ENCODE measurements around the gene ABCA3.
"Not testable (repeated sequence)": the region's sequence is repeated elsewhere in the genome, so short reads cannot be mapped to it uniquely, and the experiment has no call there.

ABCA3 gene

GRCh38 chr16:2340564-2341455 lies at the start of gene ABCA3:
Gene ABCA3, minus strand, starts transcription at chr16:2340728. Its CDS starts 14,262 bp downstream, at chr16:2326466.
- TF ChIP-seq ZNF274 (IDR thresholded peaks at IDR 0.05; ENCODE audit: low read depth, low read length), result no peak
- H3K4me3 ChIP-seq (ENCODE audit: low read length), result peak within 1 kb of the TSS; percentile 67

DNA sequence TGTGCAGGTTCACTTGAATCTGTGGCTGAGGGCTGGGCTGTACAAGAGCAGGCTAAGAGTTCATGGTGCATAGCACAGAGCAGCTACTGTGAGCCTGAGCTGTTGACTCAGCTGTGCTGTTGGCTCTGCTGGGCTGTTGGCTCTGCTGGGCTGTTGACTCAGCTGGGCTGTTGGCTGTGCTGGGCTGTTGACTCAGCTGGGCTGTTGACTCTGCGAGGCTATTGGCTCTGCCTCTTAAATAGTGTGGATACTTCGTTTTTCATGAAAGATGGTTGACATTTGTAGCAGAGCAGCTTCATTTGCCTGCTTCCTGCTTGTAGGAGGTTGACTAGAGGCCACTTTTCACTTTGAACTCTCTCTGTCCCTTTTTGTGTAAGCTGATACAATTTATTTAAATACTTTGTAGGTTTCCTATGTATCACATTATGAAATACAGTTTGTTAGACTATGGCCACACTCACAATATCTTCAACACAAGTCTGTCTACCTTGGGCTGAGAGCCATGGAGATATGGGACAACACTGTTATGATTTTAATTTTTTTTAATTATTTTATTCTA lies 48.4 kb upstream of the ABCA3 start:
- H3K4me3 ChIP-seq (ENCODE audit: low read length), result no peak overlapping the region
- no peak for TF ChIP-seq ZNF274 (IDR thresholded peaks at IDR 0.05; ENCODE audit: low read depth, low read length)

GRCh38 chr16:2388139-2388874 lies 47.8 kb upstream of the ABCA3 start:
- no peak overlapping the region for H3K4me3 ChIP-seq (ENCODE audit: low read length)
- no peak for TF ChIP-seq ZNF274 (IDR thresholded peaks at IDR 0.05; ENCODE audit: low read depth, low read length)

DNA sequence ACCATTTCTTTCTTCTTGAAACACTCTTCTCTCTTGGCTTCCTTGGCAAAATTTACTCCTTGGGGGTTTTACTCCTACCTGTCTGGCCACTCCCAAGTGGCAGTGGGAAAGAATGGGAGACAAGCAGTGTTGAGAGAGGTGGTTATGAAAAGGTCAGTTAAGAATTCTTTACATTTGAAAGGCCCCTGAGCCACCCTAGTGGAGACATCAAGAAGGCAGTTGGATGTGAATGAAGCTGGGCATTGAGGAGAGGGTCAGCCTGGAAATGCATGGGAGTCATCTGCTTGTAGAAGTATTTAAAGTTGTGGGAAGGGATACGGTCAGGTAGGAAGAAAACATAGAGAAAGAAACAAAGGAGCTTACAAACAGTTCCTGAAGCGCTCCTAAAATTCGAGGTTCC lies 46.5 kb upstream of the ABCA3 start:
- no peak overlapping the region for H3K4me3 ChIP-seq (ENCODE audit: low read length)
- TF ChIP-seq ZNF274 (IDR thresholded peaks at IDR 0.05; ENCODE audit: low read depth, low read length), result no peak

DNA sequence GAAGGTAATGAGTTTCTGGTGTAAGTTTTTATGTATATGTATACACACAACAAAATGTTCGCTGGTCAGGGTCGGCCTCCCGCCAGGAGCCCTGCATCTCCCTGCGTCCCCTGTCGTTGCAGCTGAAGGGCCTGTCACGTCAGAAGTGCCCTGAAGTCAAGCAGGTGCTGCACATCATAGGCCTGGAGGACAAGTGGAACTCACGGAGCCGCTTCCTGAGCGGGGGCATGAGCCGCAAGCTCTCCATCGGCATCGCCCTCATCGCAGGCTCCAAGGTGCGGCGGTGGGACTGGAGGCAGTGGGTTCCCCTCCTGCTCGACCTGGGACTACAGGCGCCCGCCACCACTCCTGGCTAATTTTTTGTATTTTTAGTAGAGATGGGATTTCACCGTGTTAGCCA lies 45.5 kb upstream of the ABCA3 start:
- H3K4me3 ChIP-seq (ENCODE audit: low read length), result not testable (repeated sequence)

DNA sequence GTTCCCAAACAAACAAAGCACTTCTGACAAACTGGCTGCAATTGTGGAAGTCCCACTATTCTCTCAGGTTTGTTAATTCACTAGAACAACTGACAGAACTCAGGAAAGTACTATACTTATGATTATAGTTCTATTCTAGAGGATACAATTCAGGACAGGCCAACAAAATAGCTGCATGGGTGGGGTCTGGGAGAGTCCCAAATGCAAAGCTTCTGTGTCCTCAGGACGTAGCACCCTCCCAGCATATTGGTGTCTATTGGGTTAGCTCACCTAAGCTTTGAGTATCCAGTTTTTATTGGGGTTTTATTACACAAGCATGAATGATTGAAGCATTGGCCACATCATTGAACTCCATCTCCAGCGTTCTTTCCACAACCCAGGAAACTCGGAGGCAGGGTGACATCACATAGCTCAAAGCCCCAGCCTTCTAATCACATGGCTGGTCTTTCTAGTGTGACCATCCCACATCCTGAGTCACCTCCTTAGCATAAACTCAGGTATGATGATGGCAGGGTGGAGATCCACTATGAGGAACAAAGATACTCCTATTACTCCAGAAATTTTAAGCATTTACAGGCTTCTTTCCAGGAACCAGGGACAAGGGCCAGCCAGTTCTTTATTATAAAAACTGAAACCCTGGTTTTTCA lies 44.8 kb upstream of the ABCA3 start:
- no peak overlapping the region for H3K4me3 ChIP-seq (ENCODE audit: low read length)
- no peak for TF ChIP-seq ZNF274 (IDR thresholded peaks at IDR 0.05; ENCODE audit: low read depth, low read length)

DNA sequence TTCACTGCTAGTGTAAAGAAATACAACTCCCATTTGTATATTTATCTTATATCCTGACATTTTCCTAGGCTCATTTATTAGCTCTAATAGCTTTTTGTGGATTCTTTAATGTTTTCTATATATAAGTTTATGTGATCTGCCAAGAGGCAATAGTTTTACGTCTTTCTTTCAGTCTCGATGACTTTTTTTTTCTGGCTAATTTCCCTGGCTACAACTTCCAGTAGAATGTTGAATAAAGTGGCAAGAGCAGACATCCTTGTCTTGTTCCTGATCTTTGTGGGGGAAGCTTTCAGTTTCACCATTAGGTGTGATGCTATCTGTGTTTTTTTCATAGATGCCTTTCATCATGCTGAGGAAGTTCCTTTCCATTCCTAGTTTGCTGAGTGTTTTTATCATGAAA lies 43.9 kb upstream of the ABCA3 start:
- H3K4me3 ChIP-seq (ENCODE audit: low read length), result no peak overlapping the region
- TF ChIP-seq ZNF274 (IDR thresholded peaks at IDR 0.05; ENCODE audit: low read depth, low read length), result no peak

DNA sequence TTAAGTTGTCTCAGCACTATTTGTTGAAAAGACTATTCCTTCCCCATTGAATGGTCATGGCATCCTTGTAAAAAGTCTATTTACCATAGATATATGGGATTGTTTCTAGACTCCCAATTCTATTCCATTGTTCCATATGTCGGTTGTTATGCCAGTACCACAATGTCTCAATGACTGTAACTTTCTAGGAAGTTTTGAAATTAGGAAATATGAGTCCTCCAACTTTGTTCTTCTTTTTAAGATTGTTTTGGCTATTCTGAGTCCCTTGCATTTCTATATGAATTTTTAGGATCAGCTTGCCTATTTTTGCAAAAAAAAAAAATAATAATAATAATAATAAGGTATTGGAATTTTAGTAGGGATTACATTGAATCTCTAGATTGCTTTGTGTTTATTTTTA lies 43.0 kb upstream of the ABCA3 start:
- no peak overlapping the region for H3K4me3 ChIP-seq (ENCODE audit: low read length)
- TF ChIP-seq ZNF274 (IDR thresholded peaks at IDR 0.05; ENCODE audit: low read depth, low read length), result no peak

DNA sequence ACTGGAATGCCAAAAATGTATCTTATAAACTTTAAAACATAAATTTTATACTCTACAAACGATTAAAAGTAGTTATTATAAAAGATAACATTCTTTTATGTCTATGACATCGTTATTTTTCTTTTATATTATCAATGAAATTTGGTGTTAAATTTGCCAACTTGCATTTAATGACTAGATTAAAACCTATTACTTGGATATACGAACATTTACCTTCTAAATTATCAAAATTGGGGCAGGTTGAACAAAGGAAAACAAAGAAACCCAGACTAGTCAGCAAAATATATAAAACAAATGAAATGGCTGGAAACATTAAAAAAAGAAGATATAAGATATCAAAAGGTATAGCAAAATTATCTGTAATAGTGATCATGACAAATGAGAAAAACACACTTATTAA lies 34.1 kb upstream of the ABCA3 start:
- no peak for TF ChIP-seq ZNF274 (IDR thresholded peaks at IDR 0.05; ENCODE audit: low read depth, low read length)
- no peak overlapping the region for H3K4me3 ChIP-seq (ENCODE audit: low read length)

DNA sequence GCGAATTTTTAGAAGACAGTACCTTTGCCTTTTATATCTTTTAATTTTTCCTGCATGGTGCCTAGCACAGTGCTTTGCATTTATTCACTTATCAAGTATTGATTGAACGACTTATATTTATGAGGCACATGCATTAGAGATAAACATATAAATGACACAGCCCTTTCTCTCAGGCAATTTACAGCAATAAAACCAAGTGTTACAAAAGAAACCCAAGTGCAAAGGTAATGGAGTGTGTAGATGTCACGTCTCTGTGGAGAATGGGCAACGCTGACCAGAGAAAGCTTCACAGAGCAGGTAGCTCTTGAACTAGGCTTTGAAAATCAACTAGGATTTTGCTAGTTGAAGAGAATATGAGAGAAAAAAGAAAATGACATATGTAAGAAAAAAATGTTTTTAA lies 32.6 kb upstream of the ABCA3 start:
- TF ChIP-seq ZNF274 (IDR thresholded peaks at IDR 0.05; ENCODE audit: low read depth, low read length), result no peak

DNA sequence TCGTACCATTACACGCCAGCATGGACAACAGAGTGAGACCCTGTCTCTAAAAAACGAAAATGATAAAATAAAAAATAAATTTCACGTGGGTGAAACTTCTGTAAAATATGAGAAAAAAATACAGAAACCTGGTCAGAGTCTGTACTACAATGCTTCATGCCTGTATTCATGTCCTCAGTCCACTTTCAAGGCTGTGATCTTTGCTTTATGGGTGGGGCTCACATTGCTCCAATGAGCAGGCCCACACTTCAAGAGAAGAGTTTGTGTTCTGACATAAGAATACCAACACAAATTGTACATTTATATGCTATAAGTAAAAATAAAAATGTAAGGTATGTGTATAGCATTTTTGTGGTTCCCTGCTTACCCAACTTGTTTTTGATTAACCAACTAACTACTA lies 32.2 kb upstream of the ABCA3 start:
- no peak for TF ChIP-seq ZNF274 (IDR thresholded peaks at IDR 0.05; ENCODE audit: low read depth, low read length)
- no peak overlapping the region for H3K4me3 ChIP-seq (ENCODE audit: low read length)

More for the DNA sequence above, 32.6 kb upstream of the ABCA3 start:
- no peak overlapping the region for H3K4me3 ChIP-seq (ENCODE audit: low read length)

DNA sequence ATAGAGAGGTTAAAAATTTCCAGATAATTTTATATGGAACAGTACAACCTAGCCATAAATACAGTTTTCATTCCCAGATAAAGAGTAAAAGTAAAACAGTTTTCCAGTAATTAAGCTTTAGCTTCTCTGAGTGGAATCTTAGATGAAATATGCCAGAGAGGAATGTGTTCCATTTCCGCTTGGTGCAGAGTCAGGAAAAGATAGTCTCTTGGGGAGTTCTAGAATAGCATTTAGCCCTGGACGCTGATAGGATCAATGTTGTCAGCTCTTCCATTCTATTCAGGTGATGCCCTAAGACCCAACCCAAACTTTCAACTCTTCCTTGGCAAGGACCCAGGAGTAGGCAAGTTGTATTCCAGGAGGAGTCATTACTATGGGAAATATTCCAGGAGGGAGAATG lies 30.9 kb upstream of the ABCA3 start:
- TF ChIP-seq ZNF274 (IDR thresholded peaks at IDR 0.05; ENCODE audit: low read depth, low read length), result no peak

DNA sequence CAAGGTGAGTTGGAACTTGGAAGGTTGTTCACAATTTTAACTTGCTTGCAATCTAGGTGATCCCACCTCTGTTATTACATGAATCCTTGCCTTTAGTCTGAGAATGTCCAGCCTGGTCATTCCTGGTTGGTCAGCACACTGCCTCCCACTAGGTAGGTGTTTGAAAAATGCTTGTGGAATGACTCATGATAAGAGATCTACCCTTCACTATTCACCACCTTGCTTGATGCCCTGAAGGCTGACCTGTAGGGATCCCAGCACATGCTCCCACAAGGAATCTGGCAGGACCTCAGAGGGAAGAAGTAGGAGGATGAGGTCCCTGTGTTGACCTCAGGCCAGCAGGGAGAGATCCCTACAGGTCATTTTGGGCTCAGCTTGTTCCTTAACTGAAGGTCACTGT lies 30.2 kb upstream of the ABCA3 start:
- no peak overlapping the region for H3K4me3 ChIP-seq (ENCODE audit: low read length)
- TF ChIP-seq ZNF274 (IDR thresholded peaks at IDR 0.05; ENCODE audit: low read depth, low read length), result no peak

More for the DNA sequence above, 30.9 kb upstream of the ABCA3 start:
- no peak overlapping the region for H3K4me3 ChIP-seq (ENCODE audit: low read length)

GRCh38 chr16:2366660-2367309 lies 26.3 kb upstream of the ABCA3 start:
- no peak overlapping the region for H3K4me3 ChIP-seq (ENCODE audit: low read length)
- TF ChIP-seq ZNF274 (IDR thresholded peaks at IDR 0.05; ENCODE audit: low read depth, low read length), result no peak

Data from GM08714 (cell line).